Fibroblast of villous mesenchyme (primary cell): ENCODE results near the gene SIN3A. TPM values are rescaled to one million over a fixed set of nuclear protein-coding genes. Genes with fewer than 3 reads are reported as not detected.

Experiments used
- DNase-seq: peaks from one replicate; pipeline ENCODE4 v3.0.0-alpha.2; 2010; ENCODE audit warnings: low read depth
- H3K4me3 ChIP-seq: 2 replicates; pipeline ENCODE4 v1.5.1; 2011; ENCODE audit warnings: low read depth, mild to moderate bottlenecking, low read length
- total RNA-seq: library from RNA; depleted of rRNA; stranded (reverse); fragments of >200 nt; gene quantifications from 2 replicates; pipeline ENCODE4 v1.2.3, GENCODE V29; 2012
- TF ChIP-seq, protein P1 (sequence below): IDR thresholded peaks from 2 replicates; pipeline ENCODE4 v1.5.1; 2012; ENCODE audit warnings: low read depth, mild to moderate bottlenecking, low read length; ENCODE audit not compliant: insufficient read depth

Gene SIN3A
- total RNA-seq, 1 donor = 35.0 TPM

DNA sequence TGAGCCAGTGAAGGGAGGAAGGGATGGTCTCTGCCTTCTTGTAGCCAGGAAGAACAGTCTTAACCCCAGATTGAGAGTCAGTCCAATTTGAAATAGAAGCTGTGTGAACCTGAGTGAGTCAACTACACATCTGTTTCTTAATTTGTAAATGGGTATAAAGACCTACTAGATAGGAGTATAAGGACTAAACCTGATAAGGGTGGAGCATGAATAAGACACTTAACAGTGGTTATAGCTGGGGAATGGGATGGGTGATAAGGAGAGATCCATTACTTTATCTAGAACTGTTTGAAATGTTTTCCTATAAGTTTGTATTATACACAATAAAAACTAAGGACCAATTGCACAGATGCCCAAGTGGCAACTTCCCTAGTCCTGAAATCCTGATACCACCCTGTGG is 84.5 kb downstream of the SIN3A start:
- H3K4me3 ChIP-seq = no peak overlapping the region
- TF ChIP-seq, protein P1, sequence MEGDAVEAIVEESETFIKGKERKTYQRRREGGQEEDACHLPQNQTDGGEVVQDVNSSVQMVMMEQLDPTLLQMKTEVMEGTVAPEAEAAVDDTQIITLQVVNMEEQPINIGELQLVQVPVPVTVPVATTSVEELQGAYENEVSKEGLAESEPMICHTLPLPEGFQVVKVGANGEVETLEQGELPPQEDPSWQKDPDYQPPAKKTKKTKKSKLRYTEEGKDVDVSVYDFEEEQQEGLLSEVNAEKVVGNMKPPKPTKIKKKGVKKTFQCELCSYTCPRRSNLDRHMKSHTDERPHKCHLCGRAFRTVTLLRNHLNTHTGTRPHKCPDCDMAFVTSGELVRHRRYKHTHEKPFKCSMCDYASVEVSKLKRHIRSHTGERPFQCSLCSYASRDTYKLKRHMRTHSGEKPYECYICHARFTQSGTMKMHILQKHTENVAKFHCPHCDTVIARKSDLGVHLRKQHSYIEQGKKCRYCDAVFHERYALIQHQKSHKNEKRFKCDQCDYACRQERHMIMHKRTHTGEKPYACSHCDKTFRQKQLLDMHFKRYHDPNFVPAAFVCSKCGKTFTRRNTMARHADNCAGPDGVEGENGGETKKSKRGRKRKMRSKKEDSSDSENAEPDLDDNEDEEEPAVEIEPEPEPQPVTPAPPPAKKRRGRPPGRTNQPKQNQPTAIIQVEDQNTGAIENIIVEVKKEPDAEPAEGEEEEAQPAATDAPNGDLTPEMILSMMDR = no peak
- DNase-seq = no peak

DNA sequence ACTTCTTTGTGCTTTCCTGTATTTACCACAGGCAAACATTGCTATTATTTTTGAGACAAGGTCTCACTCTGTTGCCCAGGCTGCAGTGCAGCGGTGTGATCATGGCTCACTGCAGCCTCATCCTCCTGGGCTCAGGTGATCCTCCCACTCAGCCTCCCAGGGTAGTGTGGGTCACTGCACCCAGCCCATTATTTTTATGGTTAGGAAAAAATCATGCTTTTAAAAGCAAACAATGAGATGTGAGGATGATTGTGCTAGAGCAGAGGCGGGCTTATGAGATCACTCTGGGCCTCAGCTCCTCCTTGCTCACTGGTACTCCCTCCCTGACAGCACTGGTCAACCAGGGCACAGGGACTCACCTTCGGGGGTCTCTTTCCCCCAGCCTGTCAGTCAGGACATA is 85.3 kb downstream of the SIN3A start:
- H3K4me3 ChIP-seq = no peak overlapping the region
- TF ChIP-seq, protein P1 = no peak
- no peak for DNase-seq

DNA sequence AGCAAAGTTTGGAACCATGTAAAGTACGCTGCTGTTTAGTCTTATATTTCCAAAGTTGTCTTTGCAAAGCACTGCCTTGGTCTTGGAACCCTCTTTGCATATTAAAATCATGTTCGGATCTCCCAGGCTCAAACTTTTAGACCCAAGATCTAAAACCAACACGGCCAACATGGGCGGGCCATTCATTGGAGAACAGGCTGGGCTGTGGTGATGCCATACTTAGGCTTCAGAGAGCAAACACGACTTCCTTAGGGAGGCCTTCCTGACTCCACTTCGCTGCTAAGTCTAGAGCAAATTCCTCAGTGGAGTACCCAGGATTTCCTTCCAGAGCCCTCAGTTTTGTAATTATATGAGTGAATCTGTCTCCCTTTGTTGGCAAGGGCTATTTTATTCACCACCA is 86.6 kb downstream of the SIN3A start:
- H3K4me3 ChIP-seq = no peak overlapping the region
- TF ChIP-seq, protein P1 = no peak
- DNase-seq = no peak

DNA sequence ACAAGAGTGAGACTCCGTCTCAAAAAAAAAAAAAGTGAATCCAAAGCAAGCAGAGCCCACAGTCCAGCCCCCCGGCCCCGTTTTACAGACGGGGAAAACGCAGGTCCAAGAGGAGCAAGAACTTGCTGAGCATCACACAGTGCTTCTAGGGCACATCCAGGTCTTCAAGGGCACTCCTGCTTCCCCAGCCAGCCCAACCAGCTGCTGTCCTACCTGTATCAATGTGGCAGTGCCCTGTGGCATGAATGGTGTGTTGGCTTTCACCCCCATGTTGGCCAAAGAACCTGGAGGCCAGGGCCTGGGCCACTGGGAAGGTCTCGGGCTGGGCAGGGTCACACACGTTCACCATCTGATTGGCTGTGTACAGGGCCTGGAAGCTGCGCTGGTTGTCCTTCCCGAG is 87.7 kb downstream of the SIN3A start:
- no peak for DNase-seq
- H3K4me3 ChIP-seq = no peak overlapping the region
- TF ChIP-seq, protein P1 = no peak

DNA sequence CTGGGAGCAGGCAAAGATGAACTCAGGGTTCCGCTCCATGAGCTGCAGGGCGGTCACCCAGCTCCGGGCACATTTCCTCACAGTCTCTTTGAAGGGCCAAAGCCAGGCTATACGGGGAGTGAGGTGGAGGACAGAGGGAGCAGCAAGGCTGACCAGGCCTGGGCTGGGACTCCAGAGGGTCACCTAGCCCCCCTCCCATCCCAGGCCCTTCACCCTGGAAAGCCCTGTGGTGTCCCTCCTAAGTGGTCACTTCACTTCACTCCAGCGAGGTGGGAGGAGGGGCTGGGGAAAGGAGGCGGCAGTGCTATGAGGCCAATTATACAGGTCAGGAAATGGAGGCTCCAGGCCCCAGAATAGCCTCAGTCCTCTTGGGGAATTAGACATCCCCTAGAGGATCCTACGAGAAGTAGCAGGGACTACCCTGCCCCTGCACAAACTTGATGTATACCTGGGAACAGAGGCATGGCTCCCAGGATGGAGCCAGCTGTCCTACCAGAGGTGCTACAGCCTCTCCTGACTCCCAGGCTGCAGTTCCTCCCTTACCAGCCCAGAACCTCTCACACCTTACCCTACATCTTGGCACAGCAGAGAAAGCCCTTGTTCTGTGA is 88.7 kb downstream of the SIN3A start:
- H3K4me3 ChIP-seq = no peak overlapping the region
- DNase-seq = no peak
- TF ChIP-seq, protein P1 = no peak

DNA sequence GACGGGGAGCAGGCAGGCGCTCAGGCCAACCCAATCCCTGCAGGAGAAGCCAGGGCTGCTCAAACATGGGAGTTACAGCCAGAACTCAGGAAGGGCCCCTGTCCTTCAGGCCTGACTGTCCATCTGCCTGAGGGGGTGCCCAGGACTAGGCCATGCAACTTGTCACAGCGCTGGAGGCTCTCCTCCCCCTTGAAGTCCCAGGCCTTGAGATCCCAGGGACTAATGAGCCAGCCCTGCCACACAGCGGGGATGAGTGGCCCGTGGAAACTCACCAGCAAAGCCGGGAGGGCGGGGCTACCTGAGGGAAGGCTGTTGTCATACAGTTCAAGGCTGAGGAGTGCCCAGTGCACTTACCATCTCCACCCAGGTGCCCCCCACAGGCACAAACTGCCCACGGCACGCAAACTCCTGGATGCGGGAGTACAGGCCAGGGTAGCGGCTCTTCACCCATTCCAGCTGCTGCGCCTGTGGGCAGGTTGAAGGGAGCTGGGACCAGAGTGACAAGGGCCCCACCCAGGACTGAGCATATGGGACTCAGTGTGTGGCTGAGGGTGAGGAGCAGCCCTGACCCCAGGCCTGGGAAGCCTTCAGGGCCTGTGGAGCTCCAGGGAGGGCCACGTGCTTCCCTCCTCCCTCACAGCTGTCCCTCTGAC is 89.4 kb downstream of the SIN3A start:
- no peak for DNase-seq
- TF ChIP-seq, protein P1 = no peak
- H3K4me3 ChIP-seq = no peak overlapping the region
